SU-DHL-6 (cell line): ENCODE measurements around the gene GALNT9.

Source experiments
- H2AFZ ChIP-seq: fragments of 200-600 bp; sonication (generic); 2 replicates; pipeline ENCODE4 v1.6.1; 2014; ENCODE audit warnings: low read depth, mild to moderate bottlenecking, moderate library complexity, mixed read lengths, antibody characterized with exemption, low read length; ENCODE audit not compliant: severe bottlenecking
- H3F3A ChIP-seq: fragments of 200-600 bp; shearing (Covaris generic); 2 replicates; pipeline ENCODE4 v1.6.0; 2016; ENCODE audit warnings: antibody characterized with exemption, mild to moderate bottlenecking; ENCODE audit not compliant: insufficient read depth
- H3K27ac ChIP-seq: fragments of 200-600 bp; sonication (generic); 2 replicates; pipeline ENCODE4 v1.5.1; 2016; ENCODE audit warnings: low read depth, mild to moderate bottlenecking, low read length, moderate library complexity, mixed read lengths
- H3K27me3 ChIP-seq: fragments of 200-600 bp; sonication (generic), shearing (Covaris generic); 2 replicates; pipeline ENCODE4 v1.6.0; 2014; ENCODE audit warnings: mild to moderate bottlenecking, low read length
- H3K36me3 ChIP-seq: fragments of 200-600 bp; sonication (generic); 2 replicates; pipeline ENCODE4 v1.6.1; 2014; ENCODE audit warnings: mild to moderate bottlenecking, low read length, mixed read lengths
- H3K4me2 ChIP-seq: fragments of 300-600, 200-600 bp; shearing (Covaris generic), sonication (generic); 2 replicates; pipeline ENCODE4 v1.6.0; 2014; ENCODE audit warnings: low read length, low read depth, mild to moderate bottlenecking; ENCODE audit not compliant: poor library complexity, severe bottlenecking
- H3K4me3 ChIP-seq: fragments of 200-600 bp; sonication (generic); 2 replicates; pipeline ENCODE4 v1.5.1; 2014; ENCODE audit warnings: antibody characterized with exemption, low read length, mild to moderate bottlenecking, mixed read lengths; ENCODE audit not compliant: insufficient read depth, poor library complexity, severe bottlenecking
- H3K79me2 ChIP-seq: fragments of 200-600 bp; sonication (generic); 2 replicates; pipeline ENCODE4 v1.6.1; 2014; ENCODE audit warnings: mild to moderate bottlenecking, low read length, moderate library complexity; ENCODE audit not compliant: insufficient read depth
- H3K9ac ChIP-seq: fragments of 200-600 bp; sonication (generic); 2 replicates; pipeline ENCODE4 v1.7.0; 2014; ENCODE audit warnings: mild to moderate bottlenecking, low read length
- H3K9me2 ChIP-seq: fragments of 200-600 bp; sonication (generic); replicated peaks from 2 replicates; pipeline ENCODE4 v1.6.1; 2014; ENCODE audit warnings: low read length; ENCODE audit not compliant: insufficient read depth
- H3K9me3 ChIP-seq: fragments of 200-600 bp; sonication (generic); 2 replicates; pipeline ENCODE4 v1.6.1; 2014; ENCODE audit warnings: low read length, mixed read lengths; ENCODE audit not compliant: insufficient read depth
- H4K20me1 ChIP-seq: fragments of 200-600 bp; sonication (generic); 2 replicates; pipeline ENCODE4 v1.6.1; 2014; ENCODE audit warnings: low read depth, mild to moderate bottlenecking, antibody characterized with exemption, low read length, moderate library complexity, mixed read lengths
- CTCF ChIP-seq: fragments of 200-600 bp; sonication (generic); IDR thresholded peaks from one replicate; pipeline ENCODE4 v1.5.1; 2017; ENCODE audit warnings: antibody characterized with exemption, mild to moderate bottlenecking, low read length, moderate library complexity; ENCODE audit not compliant: insufficient read depth, poor library complexity, severe bottlenecking
- EZH2phosphoT487 ChIP-seq: fragments of 200-600 bp; sonication (generic), shearing (Covaris generic); conservative IDR thresholded peaks from 2 replicates; pipeline ENCODE4 v1.6.1; 2018; ENCODE audit warnings: mild to moderate bottlenecking, antibody characterized with exemption, low read length, moderate library complexity, mixed read lengths

GALNT9 gene

GRCh38 chr12:132181570-132182200 lies 147.7 kb downstream of the GALNT9 start:
- no peaks in the 10 kb centered on the region for H3K79me2 ChIP-seq
- no peak overlapping the region for H3K9ac ChIP-seq
- H3K9me2 ChIP-seq, result no peaks in the 10 kb centered on the region
- no peak overlapping the region for H3K27ac ChIP-seq
- no peaks in the 10 kb centered on the region for H3K9me3 ChIP-seq
- TF ChIP-seq EZH2phosphoT487 (no peak), CTCF (no peak)
- H3K4me2 ChIP-seq, result no peak overlapping the region
- no peaks in the 10 kb centered on the region for H3F3A ChIP-seq
- H3K4me3 ChIP-seq, result no peak overlapping the region
- H4K20me1 ChIP-seq, result no peaks in the 10 kb centered on the region
- no peak overlapping the region for H2AFZ ChIP-seq
- no peaks in the 10 kb centered on the region for H3K36me3 ChIP-seq
- H3K27me3 ChIP-seq, result no peaks in the 10 kb centered on the region

GRCh38 chr12:132180648-132181546 lies 148.5 kb downstream of the GALNT9 start:
- Histone ChIP-seq H3K4me2 (no peak overlapping the region), H3K27me3 (no peaks in the 10 kb centered on the region), H3K36me3 (no peaks in the 10 kb centered on the region), H2AFZ (no peak overlapping the region), H3F3A (no peaks in the 10 kb centered on the region), H3K9me3 (no peaks in the 10 kb centered on the region), H3K9ac (no peak overlapping the region), H4K20me1 (no peaks in the 10 kb centered on the region), H3K27ac (no peak overlapping the region), H3K4me3 (no peak overlapping the region), H3K79me2 (no peaks in the 10 kb centered on the region), H3K9me2 (no peaks in the 10 kb centered on the region)
- TF ChIP-seq EZH2phosphoT487, result no peak
- TF ChIP-seq CTCF, result no peak

GRCh38 chr12:132179431-132180362 lies 149.7 kb downstream of the GALNT9 start:
- Histone ChIP-seq H3K79me2 (no peaks in the 10 kb centered on the region), H3K27ac (no peak overlapping the region), H3K27me3 (no peaks in the 10 kb centered on the region), H3F3A (no peaks in the 10 kb centered on the region), H3K4me2 (no peak overlapping the region), H3K9me3 (no peaks in the 10 kb centered on the region), H3K9ac (no peak overlapping the region), H2AFZ (no peak overlapping the region), H3K4me3 (no peak overlapping the region), H3K9me2 (no peaks in the 10 kb centered on the region), H3K36me3 (no peaks in the 10 kb centered on the region), H4K20me1 (no peaks in the 10 kb centered on the region)
- TF ChIP-seq EZH2phosphoT487 (no peak), CTCF (no peak)
